Breast epithelium (tissue), 4 donors: Measurements from ENCODE around the gene CUL1. TPM values are rescaled to one million over a fixed set of nuclear protein-coding genes. Genes with fewer than 3 reads are reported as not detected.
A peak's percentile ranks its signal among the peaks of the same experiment; 100 is the strongest.

Source experiments
- DNase-seq, 2 donors: peaks; one replicate each; pipeline ENCODE4 v3.0.0-alpha.2; 2019; ENCODE audit warnings: low spot score in 2 of 2
- H3K27ac ChIP-seq, 2 donors: fragments of 200-600 bp; sonication (generic) in 1 of 2; one replicate each; pipeline ENCODE4 v1.5.1; 2016 to 2019; ENCODE audit warnings: mild to moderate bottlenecking in 1 of 2
- H3K27me3 ChIP-seq, 2 donors: fragments of 200-600 bp; sonication (generic) in 1 of 2; one replicate each; pipeline versions ENCODE4 v1.5.1 to v1.6.0; 2017 to 2019; ENCODE audit warnings: control low read depth in 1 of 2, mild to moderate bottlenecking in 1 of 2
- H3K36me3 ChIP-seq: fragments of 200-600 bp; one replicate; pipeline ENCODE4 v1.5.1; 2019
- H3K4me1 ChIP-seq, 2 donors: fragments of 200-600 bp; sonication (generic); one replicate each; pipeline ENCODE4 v1.5.1; 2016 to 2019; ENCODE audit warnings: control low read depth in 1 of 2
- H3K4me3 ChIP-seq, 3 donors: fragments of 200-600 bp; sonication (generic); 1 replicate in 2 of 3; 2 replicates in 1 of 3; pipeline ENCODE4 v1.5.1; 2016 to 2019; ENCODE audit warnings: mild to moderate bottlenecking in 3 of 3, moderate library complexity in 2 of 3
- H3K9me3 ChIP-seq, 2 donors: fragments of 200-600 bp; sonication (generic) in 1 of 2; one replicate each; pipeline ENCODE4 v1.5.1; 2016 to 2019; ENCODE audit warnings: control low read depth in 1 of 2
- POLR2A ChIP-seq: fragments of 450-650 bp; IDR thresholded peaks from one replicate; pipeline ENCODE4 v1.6.1; 2016; ENCODE audit warnings: antibody characterized with exemption, mild to moderate bottlenecking, moderate library complexity
- POLR2AphosphoS5 ChIP-seq, 3 donors: sonication (generic); formaldehyde crosslinking; IDR thresholded peaks; one replicate each; pipeline ENCODE4 v1.6.1; 2017; ENCODE audit warnings: antibody characterized with exemption in 3 of 3
- intact Hi-C: fragments of 100-400 bp; cut with DNase I; formaldehyde crosslinking; loops from one replicate; pipeline ENCODE4 v1.15.1; 2023; ENCODE audit warnings: low total_unique reads
- total RNA-seq, 3 donors: library from RNA; depleted of rRNA; stranded (reverse); fragments of >200 nt; gene quantifications; one replicate each; pipeline ENCODE4 v1.1.0, GENCODE V29; 2016
- TF ChIP-seq, protein P1 (sequence below), 3 donors: fragments of 450-650 bp; IDR thresholded peaks; one replicate each; pipeline ENCODE4 v1.5.1; 2016 to 2017; ENCODE audit warnings: antibody characterized with exemption in 3 of 3, mild to moderate bottlenecking in 3 of 3, moderate library complexity in 3 of 3

The CUL1 gene
- total RNA-seq, 3 donors from 2014 or later: 61.6 to 71.4 (median 65.4) TPM

DNA sequence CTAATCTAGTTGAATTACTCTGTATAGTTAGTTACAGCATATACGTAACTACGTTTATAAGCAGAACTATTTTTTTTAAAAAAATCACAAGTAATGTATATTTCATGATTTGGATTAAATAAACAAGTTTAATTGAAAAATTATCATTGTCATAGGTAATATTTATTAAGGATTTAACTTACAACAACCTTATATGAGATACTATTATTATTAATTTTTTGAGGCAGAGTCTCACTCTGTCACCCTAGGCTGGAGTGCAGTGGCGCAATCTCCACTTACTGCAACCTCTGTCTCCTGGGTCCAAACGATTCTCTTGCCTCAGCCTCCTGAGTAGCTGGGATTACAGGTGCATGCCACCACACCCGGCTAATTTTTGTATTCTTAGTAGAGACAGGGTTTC, 4.1 kb upstream of the CUL1 start:
- no peaks in the 10 kb centered on the region for H3K27me3 ChIP-seq
- no peak overlapping the region for H3K27ac ChIP-seq
- no peaks in the 10 kb centered on the region for H3K9me3 ChIP-seq
- intact Hi-C loops: no loop called here
- no peaks in the 10 kb centered on the region for H3K4me1 ChIP-seq
- TF ChIP-seq POLR2AphosphoS5 (IDR thresholded peaks at IDR 0.05) (no peak), POLR2A (no peak)
- TF ChIP-seq, protein P1, sequence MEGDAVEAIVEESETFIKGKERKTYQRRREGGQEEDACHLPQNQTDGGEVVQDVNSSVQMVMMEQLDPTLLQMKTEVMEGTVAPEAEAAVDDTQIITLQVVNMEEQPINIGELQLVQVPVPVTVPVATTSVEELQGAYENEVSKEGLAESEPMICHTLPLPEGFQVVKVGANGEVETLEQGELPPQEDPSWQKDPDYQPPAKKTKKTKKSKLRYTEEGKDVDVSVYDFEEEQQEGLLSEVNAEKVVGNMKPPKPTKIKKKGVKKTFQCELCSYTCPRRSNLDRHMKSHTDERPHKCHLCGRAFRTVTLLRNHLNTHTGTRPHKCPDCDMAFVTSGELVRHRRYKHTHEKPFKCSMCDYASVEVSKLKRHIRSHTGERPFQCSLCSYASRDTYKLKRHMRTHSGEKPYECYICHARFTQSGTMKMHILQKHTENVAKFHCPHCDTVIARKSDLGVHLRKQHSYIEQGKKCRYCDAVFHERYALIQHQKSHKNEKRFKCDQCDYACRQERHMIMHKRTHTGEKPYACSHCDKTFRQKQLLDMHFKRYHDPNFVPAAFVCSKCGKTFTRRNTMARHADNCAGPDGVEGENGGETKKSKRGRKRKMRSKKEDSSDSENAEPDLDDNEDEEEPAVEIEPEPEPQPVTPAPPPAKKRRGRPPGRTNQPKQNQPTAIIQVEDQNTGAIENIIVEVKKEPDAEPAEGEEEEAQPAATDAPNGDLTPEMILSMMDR (IDR thresholded peaks at IDR 0.05): no peak
- DNase-seq: no peak
- H3K4me3 ChIP-seq: no peak overlapping the region
- no peaks in the 10 kb centered on the region for H3K36me3 ChIP-seq

DNA sequence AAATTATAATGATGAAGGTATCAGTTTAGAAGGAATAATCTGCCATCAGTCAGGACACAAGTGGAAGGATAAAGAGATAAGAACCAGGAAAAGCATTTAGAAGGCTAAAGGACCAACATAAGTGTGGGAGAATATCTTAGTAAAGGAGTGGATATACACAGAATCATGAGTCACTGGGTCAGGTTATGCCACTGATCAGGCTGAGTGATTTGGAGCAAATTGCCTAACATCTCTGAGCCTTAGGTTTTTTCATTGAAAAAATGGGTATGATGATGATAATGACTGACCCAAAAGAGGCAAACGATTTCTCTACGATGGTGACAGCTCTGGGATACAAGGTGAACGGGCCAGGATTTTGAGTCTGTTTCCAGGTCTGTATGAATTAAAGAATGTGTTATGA, 2.8 kb upstream of the CUL1 start:
- no peak overlapping the region for H3K27ac ChIP-seq
- no peak overlapping the region for H3K4me3 ChIP-seq
- no peaks in the 10 kb centered on the region for H3K36me3 ChIP-seq
- TF ChIP-seq POLR2A (no peak), POLR2AphosphoS5 (IDR thresholded peaks at IDR 0.05) (no peak)
- TF ChIP-seq, protein P1 (IDR thresholded peaks at IDR 0.05): no peak
- DNase-seq: no peak
- no peaks in the 10 kb centered on the region for H3K4me1 ChIP-seq
- intact Hi-C loops: no loop called here
- H3K9me3 ChIP-seq: no peaks in the 10 kb centered on the region
- no peaks in the 10 kb centered on the region for H3K27me3 ChIP-seq

DNA sequence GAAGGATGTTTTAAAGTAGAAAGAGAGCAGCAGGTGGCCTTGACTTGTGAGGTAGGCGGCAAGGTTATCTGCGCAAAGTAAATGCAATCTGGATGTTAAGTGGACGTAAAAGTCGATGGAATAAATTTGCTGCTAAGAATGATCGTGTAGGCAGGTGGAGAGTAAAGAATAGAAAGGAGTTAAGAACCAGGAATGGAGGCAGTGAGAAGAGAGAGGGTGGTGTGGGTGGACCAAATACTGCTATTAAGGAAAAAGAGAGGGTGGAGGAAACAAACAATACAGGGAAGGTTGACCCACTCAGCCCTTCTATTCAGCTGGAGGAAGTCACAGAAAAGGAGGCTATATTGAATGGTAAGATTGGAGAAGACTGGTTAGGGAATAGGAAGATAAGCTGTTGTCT, 1.9 kb upstream of the CUL1 start:
- intact Hi-C loops: no loop called here
- H3K27me3 ChIP-seq: no peaks in the 10 kb centered on the region
- peak overlapping the region; percentile 99 to 100 for H3K27ac ChIP-seq
- H3K4me3 ChIP-seq: no peak overlapping the region
- no peaks in the 10 kb centered on the region for H3K4me1 ChIP-seq
- H3K9me3 ChIP-seq: no peaks in the 10 kb centered on the region
- TF ChIP-seq POLR2AphosphoS5 (IDR thresholded peaks at IDR 0.05): no peak
- TF ChIP-seq, protein P1 (IDR thresholded peaks at IDR 0.05): no peak
- TF ChIP-seq POLR2A: no peak
- no peak for DNase-seq
- H3K36me3 ChIP-seq: no peaks in the 10 kb centered on the region

DNA sequence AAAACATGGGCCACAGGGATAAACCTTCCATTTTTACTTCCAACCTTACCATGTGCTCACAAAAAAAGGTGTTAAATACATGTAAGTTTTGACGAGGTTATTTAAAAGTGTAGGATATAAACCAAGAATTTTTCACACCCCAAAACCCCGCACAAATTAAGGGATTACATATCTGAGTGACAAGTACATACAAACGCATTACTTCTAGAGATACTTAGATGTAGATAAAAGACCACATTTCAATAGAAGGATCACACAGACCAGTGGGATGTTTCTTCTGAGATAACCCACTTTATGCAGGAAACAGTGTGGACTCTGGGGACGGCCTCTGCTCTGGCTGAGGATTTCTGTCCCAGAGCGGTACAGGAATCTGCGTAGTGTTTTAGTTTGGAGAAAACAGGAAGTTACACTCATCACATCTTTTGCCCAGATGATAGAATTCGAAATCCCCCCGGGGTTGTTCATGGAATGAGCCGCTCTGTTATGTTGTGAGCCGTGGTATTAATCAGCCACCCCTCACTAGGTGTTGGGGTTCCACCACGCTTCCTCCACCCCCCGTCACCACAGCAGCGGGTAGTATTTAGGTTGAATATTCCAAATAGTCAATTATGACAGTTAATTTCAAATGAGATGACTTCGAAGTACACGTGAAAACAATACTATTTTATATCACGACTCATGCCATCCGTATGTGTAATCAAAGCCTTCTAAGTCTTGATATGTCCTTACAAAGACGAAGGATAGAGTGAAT, 1.3 kb upstream of the CUL1 start:
- peak in 1 of 2 donors; percentile 25 for DNase-seq
- H3K4me1 ChIP-seq: no peaks in the 10 kb centered on the region
- no peaks in the 10 kb centered on the region for H3K36me3 ChIP-seq
- no peaks in the 10 kb centered on the region for H3K9me3 ChIP-seq
- intact Hi-C loops: no loop called here
- peak overlapping the region; percentile 99 to 100 for H3K27ac ChIP-seq
- H3K27me3 ChIP-seq: no peaks in the 10 kb centered on the region
- TF ChIP-seq POLR2A (no peak), POLR2AphosphoS5 (IDR thresholded peaks at IDR 0.05) (peak in 2 of 3 donors; percentile 18 to 38)
- TF ChIP-seq, protein P1 (IDR thresholded peaks at IDR 0.05): no peak
- H3K4me3 ChIP-seq: peak overlapping the region; percentile 68 to 99 (median 94)

GRCh38 chr7:148698007-148698396, 701 bp upstream of the CUL1 start:
- peak overlapping the region; percentile 99 to 100 for H3K27ac ChIP-seq
- no peaks in the 10 kb centered on the region for H3K4me1 ChIP-seq
- TF ChIP-seq POLR2AphosphoS5 (IDR thresholded peaks at IDR 0.05) (no peak), POLR2A (no peak)
- TF ChIP-seq, protein P1 (IDR thresholded peaks at IDR 0.05): no peak
- H3K4me3 ChIP-seq: peak overlapping the region; percentile 68 to 99 (median 94)
- H3K27me3 ChIP-seq: no peaks in the 10 kb centered on the region
- intact Hi-C loops: no loop called here
- H3K36me3 ChIP-seq: no peaks in the 10 kb centered on the region
- H3K9me3 ChIP-seq: no peaks in the 10 kb centered on the region
- DNase-seq: peak in 1 of 2 donors; percentile 20
